NCI-H748 (cell line): ENCODE measurements around the gene SCAF8.

Source experiments
- DNase-seq: peaks from one replicate; lab custom pipeline; 2025; ENCODE audit not compliant: unreplicated experiment; lab: John Stamatoyannopoulos, UW

Gene SCAF8

GRCh38 chr6:154878871-154879491 is 145.8 kb downstream of the SCAF8 start:
- DNase-seq, result no peak

GRCh38 chr6:154882107-154882506 is 148.9 kb downstream of the SCAF8 start:
- DNase-seq, result no peak
